ENCODE measurements around the gene SLC35G2. TPM values are rescaled to one million over a fixed set of nuclear protein-coding genes. Genes with fewer than 3 reads are reported as not detected.

SLC35G2 gene
- total RNA-seq = 1 to 10 TPM in 3 of 4 donors, not detected in 1; 1.9 to 2.8 (median 2.7) TPM

- peak; percentile 16 to 53 (median 49) for DNase-seq
- H3K4me3 ChIP-seq = peak within 1 kb of the TSS; percentile 46 to 65 (median 60)
- H3K36me3 ChIP-seq = no peaks in the 10 kb centered on the region
- TF ChIP-seq, protein P1, sequence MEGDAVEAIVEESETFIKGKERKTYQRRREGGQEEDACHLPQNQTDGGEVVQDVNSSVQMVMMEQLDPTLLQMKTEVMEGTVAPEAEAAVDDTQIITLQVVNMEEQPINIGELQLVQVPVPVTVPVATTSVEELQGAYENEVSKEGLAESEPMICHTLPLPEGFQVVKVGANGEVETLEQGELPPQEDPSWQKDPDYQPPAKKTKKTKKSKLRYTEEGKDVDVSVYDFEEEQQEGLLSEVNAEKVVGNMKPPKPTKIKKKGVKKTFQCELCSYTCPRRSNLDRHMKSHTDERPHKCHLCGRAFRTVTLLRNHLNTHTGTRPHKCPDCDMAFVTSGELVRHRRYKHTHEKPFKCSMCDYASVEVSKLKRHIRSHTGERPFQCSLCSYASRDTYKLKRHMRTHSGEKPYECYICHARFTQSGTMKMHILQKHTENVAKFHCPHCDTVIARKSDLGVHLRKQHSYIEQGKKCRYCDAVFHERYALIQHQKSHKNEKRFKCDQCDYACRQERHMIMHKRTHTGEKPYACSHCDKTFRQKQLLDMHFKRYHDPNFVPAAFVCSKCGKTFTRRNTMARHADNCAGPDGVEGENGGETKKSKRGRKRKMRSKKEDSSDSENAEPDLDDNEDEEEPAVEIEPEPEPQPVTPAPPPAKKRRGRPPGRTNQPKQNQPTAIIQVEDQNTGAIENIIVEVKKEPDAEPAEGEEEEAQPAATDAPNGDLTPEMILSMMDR (IDR thresholded peaks at IDR 0.05) = no peak
- peaks cover 0 to 9% (median 7%) of the 10 kb centered on the region in 4 donors for H3K4me1 ChIP-seq
- peak within 1 kb of the TSS; percentile 15 to 61 (median 54) for H3K27ac ChIP-seq
- no peaks in the 10 kb centered on the region for H3K27me3 ChIP-seq
- no peaks in the 10 kb centered on the region for H3K9me3 ChIP-seq
These were observed at the start of gene SLC35G2 for GRCh38 chr3:136818769-136819391. SLC35G2 (plus strand) TSS chr3:136819126; CDS start chr3:136854461, 35,335 bp downstream.

- Histone ChIP-seq H3K4me1 (no peaks in the 10 kb centered on the region), H3K27ac (no peak overlapping the region), H3K27me3 (no peaks in the 10 kb centered on the region), H3K9me3 (no peaks in the 10 kb centered on the region), H3K36me3 (no peaks in the 10 kb centered on the region), H3K4me3 (no peak overlapping the region)
- TF ChIP-seq POLR2A (IDR thresholded peaks at IDR 0.05) = no peak
- TF ChIP-seq, protein P1 (IDR thresholded peaks at IDR 0.05) = no peak
- no peak for DNase-seq
These were observed 46.2 kb upstream of the SLC35G2 start for GRCh38 chr3:136772709-136773108.

- H3K9me3 ChIP-seq = no peaks in the 10 kb centered on the region
- H3K27me3 ChIP-seq = no peaks in the 10 kb centered on the region
- TF ChIP-seq POLR2A (IDR thresholded peaks at IDR 0.05) = no peak
- TF ChIP-seq, protein P1 (IDR thresholded peaks at IDR 0.05) = no peak
- no peak overlapping the region for H3K27ac ChIP-seq
- H3K4me1 ChIP-seq = no peaks in the 10 kb centered on the region
- no peak overlapping the region for H3K4me3 ChIP-seq
- DNase-seq = no peak
- H3K36me3 ChIP-seq = no peaks in the 10 kb centered on the region
These were observed 40.1 kb upstream of the SLC35G2 start for GRCh38 chr3:136778865-136779264.

DNA sequence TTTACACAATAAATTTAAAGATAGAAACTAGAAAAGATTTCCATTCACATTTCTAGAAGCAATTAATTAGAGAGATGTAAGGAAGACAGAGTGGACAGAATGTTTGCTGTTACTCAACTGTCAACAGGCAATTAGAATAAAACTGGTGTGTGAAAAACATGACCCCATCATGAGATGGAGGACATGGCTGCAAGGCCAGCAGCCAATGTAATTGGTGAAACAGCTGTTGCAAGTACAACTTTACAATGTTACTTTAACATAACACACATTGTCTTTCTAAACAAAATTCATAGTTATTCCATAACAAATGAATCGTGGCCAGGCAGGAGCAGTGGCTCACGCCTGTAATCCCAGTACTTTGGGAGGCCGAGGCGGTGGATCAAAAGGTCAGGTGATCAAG is 38.2 kb upstream of the SLC35G2 start:
- H3K27me3 ChIP-seq = no peaks in the 10 kb centered on the region
- no peak overlapping the region for H3K4me3 ChIP-seq
- DNase-seq = no peak
- TF ChIP-seq POLR2A (IDR thresholded peaks at IDR 0.05) = no peak
- TF ChIP-seq, protein P1 (IDR thresholded peaks at IDR 0.05) = no peak
- H3K9me3 ChIP-seq = no peaks in the 10 kb centered on the region
- H3K27ac ChIP-seq = no peak overlapping the region
- H3K36me3 ChIP-seq = no peaks in the 10 kb centered on the region
- no peaks in the 10 kb centered on the region for H3K4me1 ChIP-seq

DNA sequence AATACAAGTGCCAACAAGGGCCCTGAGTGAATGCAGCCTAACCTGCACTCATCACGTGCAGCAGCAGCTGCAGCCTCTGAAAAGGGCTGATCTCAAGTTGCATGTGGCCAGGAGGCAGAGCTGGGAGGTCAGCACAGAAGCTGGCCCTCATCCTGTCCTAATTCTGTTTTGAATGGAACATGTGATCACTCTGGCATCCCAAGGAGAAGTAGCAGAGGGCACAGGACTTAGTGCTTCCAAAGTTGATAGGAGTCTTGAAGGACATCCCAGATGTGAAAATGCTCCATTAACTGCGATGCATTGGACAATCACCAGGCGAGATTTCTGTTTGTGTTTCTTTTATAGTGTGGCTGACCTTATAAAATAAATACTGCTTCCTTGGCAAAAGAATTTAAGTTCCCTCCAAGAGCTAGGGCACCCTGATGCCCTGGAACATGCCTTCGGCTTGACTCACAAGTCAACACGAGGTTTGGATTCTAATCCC is 35.2 kb upstream of the SLC35G2 start:
- H3K4me3 ChIP-seq = no peak overlapping the region
- H3K4me1 ChIP-seq = peaks cover 0 to 9% (median 0%) of the 10 kb centered on the region in 4 donors
- no peaks in the 10 kb centered on the region for H3K27me3 ChIP-seq
- TF ChIP-seq, protein P1 (IDR thresholded peaks at IDR 0.05) = no peak
- TF ChIP-seq POLR2A (IDR thresholded peaks at IDR 0.05) = no peak
- H3K9me3 ChIP-seq = no peaks in the 10 kb centered on the region
- H3K27ac ChIP-seq = no peak overlapping the region
- no peak for DNase-seq
- H3K36me3 ChIP-seq = no peaks in the 10 kb centered on the region

Data from Peyer's patch (tissue), 4 donors.